GM12864 (cell line): ENCODE data around the gene ABCC10.

Source experiments
- DNase-seq: peaks from one replicate; pipeline ENCODE4 v3.0.0-alpha.2; 2011; ENCODE audit warnings: low read depth
- H3K4me3 ChIP-seq: 2 replicates; pipeline ENCODE4 v1.5.1; 2011; ENCODE audit warnings: mild to moderate bottlenecking, low read depth, low read length, control low read depth
- TF ChIP-seq, protein P1 (sequence below): IDR thresholded peaks from 2 replicates; pipeline ENCODE4 v1.5.1; 2011; ENCODE audit warnings: low read depth, mild to moderate bottlenecking, moderate library complexity, low read length, control low read depth, inconsistent platforms; ENCODE audit errors: missing control alignments

ABCC10 gene

GRCh38 chr6:43490523-43490939 is 63.2 kb downstream of the ABCC10 start:
- no peak overlapping the region for H3K4me3 ChIP-seq
- DNase-seq: no peak
- TF ChIP-seq, protein P1, sequence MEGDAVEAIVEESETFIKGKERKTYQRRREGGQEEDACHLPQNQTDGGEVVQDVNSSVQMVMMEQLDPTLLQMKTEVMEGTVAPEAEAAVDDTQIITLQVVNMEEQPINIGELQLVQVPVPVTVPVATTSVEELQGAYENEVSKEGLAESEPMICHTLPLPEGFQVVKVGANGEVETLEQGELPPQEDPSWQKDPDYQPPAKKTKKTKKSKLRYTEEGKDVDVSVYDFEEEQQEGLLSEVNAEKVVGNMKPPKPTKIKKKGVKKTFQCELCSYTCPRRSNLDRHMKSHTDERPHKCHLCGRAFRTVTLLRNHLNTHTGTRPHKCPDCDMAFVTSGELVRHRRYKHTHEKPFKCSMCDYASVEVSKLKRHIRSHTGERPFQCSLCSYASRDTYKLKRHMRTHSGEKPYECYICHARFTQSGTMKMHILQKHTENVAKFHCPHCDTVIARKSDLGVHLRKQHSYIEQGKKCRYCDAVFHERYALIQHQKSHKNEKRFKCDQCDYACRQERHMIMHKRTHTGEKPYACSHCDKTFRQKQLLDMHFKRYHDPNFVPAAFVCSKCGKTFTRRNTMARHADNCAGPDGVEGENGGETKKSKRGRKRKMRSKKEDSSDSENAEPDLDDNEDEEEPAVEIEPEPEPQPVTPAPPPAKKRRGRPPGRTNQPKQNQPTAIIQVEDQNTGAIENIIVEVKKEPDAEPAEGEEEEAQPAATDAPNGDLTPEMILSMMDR: no peak

DNA sequence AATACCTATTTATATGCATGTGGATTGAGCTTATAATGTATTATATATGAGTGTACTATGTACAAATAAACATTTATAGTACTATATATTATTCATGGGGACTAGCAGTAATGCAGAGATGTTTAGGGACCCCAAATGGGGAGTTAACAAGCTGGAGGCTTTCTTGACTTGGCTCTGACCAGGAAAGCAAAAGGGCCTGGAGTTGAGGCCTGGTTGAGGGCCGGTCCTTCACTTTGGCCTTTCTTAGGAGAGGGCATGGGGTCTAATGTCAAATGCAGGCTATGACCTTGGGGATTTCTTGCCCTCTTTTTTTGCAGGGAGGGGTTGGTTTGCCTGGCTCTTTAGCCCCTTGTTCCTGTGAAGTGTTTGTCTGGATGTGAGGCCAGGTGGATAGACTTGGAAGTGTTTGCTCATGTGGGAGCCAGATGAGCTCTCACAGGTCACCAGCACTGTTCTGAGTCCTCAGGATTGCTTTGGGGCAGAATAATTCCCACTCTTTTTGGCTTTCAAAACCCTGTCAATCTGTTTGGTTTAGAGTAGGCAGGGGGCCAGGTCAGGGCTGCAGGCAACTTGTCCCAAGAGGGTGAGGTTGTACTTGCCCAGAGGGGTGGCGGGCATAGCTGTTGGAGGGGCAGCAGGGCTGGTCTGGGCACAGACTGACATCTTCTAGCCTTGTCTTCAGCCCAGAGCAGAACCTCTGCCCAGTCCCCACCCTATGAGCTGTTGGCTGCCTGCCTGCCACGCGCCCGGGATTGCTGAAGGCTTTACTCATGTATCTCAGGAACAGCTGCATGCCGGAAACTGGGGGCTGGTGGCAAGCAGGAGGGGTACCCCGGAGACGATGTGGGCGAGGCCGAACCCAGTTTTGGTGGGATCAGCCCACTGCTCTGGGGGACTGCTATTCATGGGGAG is 64.7 kb downstream of the ABCC10 start:
- TF ChIP-seq, protein P1: no peak
- no peak overlapping the region for H3K4me3 ChIP-seq
- no peak for DNase-seq

DNA sequence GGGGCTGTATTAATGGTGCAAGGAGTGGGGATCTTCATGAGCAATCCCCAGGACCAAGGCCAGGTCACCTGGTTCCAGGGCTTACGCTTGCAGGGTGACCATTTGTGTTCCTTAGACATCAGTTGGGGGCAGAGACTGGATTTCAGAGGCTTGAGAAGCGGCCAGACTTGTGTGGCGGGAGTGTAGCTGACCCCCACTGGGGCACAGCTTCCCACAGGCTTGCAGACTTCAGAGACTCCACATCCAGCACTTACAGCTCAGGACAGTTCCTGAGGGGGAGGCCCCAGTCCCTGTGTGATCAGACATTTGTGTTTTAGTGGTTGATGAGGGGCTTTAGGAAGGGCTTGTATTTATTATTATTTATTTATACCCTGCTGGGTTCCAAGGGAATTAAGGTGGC is 65.3 kb downstream of the ABCC10 start:
- H3K4me3 ChIP-seq: no peak overlapping the region
- DNase-seq: no peak
- TF ChIP-seq, protein P1: no peak

DNA sequence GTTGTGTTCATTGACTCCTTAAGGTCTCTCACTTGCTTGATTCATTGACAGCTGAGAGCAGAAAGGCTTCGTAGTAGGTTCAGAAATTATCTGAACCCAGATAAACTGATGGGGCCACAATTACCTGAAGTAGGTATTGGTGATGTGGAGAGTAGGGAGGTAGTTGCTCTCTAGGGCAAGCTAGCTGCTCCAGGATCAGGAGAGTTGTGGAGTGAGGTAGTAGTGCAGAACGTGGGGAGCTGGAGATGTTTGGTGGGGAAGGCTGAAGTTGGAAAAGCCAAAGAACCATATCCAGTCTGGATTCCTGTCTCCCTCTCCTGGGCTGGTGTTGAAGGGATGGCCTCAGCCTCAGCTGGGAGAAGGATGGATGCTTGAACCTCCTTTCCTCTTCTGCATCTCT is 65.9 kb downstream of the ABCC10 start:
- TF ChIP-seq, protein P1: no peak
- H3K4me3 ChIP-seq: no peak overlapping the region
- DNase-seq: no peak

GRCh38 chr6:43493833-43494232 is 66.5 kb downstream of the ABCC10 start:
- TF ChIP-seq, protein P1: no peak
- no peak overlapping the region for H3K4me3 ChIP-seq

GRCh38 chr6:43494321-43494720 is 67.0 kb downstream of the ABCC10 start:
- TF ChIP-seq, protein P1: no peak
- H3K4me3 ChIP-seq: no peak overlapping the region
- no peak for DNase-seq

More at GRCh38 chr6:43493833-43494232, 66.5 kb downstream of the ABCC10 start:
- no peak for DNase-seq

DNA sequence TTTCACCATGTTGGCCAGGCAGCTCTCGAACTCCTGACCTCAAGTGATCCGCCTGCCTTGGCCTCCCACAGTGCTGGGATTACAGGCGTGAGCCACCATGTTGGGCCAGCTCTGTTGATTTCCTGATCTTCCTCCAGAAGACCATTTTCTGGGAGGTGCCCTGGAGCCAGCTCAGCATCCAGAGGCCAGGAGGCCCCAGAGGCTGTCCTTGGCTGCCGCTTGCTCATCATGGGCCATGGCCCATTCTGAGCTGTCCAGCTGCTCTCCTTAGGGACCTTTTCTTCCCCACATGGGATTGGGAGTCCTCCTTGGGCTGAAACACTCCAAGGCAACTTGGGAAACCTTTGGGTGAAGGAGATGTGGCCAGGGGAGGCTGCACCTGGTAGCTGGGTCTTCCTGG is 67.4 kb downstream of the ABCC10 start:
- H3K4me3 ChIP-seq: no peak overlapping the region
- DNase-seq: no peak
- TF ChIP-seq, protein P1: no peak
